Stimulated activated CD4-positive, alpha-beta T cell treated with anti-CD3 and anti-CD28 coated beads, TNF-alpha, amount 100 ng/mL, for 4 hours (primary cell): ENCODE data around the gene RAX.
"Not testable (repeated sequence)": the region's sequence is repeated elsewhere in the genome, so short reads cannot be mapped to it uniquely, and the experiment has no call there.

Experiments
- DNase-seq, 3 experiments: peaks; one replicate each; pipeline ENCODE4 v3.0.0-alpha.2; 2020; ENCODE audit warnings: low read depth in 3 of 3

Gene RAX

DNA sequence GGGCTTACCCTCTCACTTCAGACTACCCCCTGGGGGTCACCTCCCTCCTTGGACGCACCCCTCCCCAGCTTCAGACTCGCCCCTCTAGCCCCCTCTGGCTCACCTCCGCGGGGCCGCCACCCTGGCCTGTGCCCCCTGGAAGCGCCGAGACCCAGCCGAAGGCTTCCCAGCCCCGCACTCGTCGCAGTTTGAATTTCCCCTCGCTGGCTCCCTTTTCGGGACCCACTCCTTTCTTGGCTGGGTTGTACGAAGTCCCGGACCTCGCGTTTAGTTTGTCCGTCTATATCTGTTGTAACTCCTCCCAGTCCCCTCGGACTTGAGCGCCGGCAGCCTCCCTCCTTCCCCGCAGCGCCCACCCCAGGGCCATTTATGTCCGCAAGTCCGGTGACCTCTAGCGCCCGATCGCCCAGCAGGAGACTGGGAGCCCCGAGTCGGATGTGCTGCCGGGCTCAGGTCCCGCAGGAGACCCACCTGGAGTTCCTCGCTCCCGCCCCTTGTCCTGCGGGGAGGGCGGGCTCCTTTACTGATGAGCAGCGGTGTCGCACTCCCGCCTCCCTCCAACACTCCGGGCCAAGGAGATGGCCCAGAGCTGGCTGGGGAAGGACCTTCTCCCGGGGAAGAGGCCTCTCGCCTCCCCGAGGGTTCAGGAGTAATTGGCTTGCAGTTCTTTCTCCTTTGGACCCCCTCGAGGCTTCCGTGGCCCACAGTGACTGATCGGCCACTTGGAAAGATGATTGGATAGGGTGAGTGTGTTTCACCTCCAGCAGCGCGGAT lies 692 bp upstream of the RAX start:
- no peak for DNase-seq

DNA sequence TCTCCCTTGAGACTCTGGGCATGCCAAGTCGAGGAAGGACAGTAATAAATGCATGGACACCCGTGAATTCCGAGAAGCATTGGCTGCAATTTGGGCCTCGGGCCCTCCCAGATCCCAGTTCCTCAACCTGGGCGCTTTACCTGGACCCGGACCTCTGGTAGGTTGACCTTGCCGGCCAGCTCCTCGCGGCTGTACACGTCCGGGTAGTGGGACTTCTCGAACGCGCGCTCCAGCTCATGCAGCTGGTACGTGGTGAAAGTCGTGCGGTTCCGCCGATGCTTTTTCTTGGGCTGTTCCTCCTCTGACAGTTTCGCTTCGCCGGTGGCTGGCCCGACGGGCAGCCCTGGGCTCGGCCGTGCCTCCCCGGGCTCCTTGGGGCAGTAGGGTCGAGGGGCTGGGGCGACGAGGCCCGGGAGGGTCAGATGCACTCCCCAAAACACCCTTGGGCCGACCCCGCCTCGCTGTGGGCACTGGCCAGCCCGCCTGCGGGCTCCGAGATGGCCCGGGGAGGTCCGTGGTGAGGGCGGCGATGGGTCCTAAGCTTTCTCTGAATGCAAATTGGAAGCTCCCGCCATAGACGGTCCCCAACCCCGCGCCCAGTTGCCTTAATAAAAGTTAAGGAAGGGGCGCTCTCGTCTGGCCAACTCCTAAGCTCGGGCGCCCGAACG lies 899 bp downstream of the RAX start:
- no peak for DNase-seq

DNA sequence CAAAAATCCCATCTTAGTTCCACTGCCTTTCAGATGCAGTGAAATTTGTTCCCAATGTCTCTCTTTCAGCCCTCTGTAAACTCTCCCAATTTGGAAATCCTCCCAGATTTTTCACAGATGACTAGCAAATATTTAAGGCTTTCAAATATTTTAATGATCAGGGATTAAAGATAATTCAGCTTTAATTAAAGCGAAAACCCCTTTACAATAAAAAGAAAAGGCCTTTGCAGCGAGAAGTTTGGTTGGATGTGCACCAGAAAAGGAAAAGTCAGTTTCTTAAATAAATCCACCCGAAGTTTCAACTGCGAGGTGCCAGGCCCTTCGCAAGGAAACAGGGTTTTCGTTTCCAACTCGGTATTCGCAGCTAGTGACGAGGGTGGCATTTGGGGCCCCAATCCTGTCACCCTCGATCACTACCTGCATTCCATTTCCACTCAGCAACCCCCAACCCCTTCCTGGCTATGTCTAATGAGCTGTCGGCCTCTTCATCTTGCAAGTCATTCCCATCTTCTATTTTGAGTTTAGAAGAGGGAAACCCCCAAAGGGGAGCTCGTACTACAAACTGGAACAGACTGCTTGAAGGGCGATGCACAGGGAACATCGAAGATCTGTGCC lies 1.5 kb downstream of the RAX start:
- DNase-seq = no peak

DNA sequence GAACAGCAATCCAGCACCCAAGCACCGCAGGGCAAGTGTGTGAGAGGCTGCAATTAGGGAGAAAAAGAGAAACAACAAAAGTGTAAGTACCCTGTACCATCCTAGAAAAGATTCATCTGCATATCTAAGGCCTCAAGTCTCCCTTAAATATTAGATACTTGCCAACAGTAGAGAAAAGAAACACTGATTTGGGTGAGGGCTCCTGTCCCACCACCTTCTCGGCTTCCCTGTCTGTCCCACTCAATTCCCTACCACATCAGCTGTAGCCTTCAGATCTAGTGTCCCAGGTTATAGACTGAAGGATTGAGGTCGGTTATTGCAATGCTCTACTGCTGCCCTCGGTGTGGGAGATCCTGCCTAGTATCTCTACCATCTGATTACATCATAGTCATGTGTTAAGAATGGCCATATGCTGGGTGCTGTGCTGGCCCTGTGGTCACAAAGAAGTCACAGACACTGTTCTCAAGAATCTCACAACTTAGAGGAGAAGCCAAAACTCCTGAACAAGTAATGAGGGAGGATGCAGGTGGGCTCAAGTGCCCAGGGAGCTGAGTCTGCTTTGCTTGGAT lies 2.5 kb downstream of the RAX start:
- no peak for DNase-seq

DNA sequence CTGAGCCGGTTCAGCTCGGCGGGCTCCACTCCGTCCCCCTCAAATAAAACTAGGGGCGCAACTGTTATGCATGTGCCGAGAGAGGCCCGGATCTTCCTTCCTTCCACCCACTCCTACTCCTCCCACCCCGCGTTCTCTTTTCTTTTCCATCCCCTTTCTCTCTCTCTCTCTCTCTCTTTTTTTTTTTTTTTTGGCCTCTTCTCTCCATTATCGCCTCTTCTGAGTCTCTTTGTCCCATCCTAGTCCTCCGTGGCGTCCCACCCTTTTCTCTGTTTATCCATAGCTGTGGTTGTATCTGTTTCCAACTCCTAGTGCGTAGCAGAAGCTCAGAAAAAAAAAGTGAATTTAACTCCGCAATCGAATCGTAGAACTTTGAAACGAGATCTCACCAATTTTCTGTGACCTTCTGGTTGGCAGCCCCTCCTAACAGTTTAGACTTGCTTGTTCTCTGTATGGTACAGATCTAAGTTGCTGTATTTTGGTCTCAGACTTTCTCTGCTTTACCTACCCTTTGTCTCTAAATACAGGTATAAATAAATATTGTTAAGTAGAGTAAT lies 3.6 kb downstream of the RAX start:
- DNase-seq = no peak

DNA sequence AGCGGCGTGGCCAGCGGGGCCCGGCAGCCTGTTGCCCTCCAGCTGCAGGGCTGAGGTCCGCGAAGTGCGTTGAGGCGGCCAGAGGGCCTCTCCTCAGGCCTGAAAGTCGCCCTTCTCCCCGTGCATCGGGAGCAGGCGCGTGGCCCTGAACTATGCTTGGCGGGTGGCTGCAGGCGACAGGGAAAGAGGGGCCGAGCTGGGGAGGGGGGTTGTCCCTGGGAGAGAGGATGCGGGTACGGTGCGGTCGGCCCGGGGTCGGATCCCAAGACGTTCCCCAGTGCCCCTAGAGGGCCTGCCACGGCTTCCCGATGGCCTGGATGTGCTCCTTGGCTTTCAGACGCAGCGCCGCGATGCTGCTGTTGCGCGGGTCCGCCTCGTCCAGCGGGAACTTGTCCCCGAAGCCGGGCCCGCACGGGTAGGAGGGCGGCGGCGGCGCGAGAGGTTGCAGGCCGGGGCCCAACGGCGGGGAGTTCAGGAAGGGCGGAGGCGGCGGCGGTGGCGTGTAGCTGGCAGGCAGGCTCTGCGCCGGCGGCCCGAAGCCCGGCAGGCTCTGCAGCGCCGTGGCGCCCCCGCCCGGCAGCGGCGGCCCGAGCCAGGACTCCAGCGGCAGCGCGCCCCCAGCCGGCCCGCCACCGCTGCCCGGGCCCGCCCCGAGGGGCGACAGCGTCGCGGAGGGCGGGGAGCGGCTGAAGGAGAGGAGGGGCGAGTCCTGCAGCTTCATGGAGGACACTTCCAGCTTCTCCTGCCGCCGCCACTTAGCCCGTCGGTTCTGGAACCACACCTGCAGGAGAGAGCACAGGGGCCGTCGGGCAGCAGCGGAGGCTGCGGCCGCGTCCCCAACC lies 4.3 kb downstream of the RAX start:
- no peak for DNase-seq

DNA sequence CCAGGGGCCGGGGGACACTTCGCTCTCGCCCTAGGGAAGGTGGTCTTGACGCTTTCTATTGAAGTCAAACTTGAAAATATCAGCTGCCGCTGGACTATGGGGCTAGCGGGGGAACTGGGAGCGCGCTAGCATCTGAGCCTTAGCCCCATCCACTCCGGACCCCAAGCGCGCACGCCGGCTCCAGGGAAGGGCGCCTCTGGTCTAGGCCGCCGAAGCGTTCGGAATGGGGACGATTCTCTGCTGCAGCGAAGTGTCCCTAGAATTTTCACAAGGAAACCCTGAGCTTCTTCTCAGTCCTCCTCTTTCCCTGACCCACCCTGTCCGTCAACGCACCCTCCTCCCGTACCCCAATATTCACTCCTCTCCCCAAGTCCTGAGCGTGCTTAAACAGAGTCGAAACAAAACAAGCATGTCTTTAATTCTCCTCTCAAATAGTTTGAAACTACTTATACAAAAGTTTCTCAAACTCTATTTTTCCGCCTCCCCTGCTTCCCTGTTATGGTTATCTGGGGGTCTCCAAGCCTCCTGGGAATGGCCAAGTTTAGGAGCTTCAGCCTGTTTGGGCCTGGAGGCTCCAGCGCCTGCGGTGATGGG lies 5.0 kb downstream of the RAX start:
- no peak for DNase-seq

DNA sequence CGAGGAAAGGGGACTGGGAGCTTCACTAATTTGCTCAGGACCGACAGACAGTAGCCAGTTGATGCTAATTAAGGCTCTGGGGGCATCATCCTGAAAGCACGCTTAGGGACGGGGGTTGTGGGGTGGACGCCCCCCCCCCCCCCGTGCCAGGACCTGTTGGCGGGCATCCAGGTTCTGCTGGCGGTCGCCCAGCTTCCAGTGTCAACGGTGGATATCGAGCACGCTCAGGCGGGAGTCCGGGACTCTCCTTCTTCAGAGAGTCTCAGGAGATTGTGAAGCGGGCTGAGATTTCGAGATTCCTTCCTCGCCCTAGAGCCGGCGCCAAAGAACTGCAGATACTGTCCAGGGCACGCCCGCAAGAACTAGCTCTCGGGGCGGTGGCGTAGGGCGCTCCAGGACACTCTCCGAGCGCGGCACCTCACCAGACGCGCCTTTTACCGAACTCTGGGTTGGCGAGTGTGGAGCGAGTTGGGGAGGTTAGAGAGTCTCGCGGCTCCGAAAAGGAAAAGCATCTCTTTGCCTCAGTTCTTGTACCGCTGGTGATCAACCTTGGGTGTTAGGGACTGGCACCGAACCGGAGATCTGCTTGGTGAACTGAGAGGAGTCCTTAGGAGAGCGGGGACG lies 5.6 kb downstream of the RAX start:
- DNase-seq = no peak

DNA sequence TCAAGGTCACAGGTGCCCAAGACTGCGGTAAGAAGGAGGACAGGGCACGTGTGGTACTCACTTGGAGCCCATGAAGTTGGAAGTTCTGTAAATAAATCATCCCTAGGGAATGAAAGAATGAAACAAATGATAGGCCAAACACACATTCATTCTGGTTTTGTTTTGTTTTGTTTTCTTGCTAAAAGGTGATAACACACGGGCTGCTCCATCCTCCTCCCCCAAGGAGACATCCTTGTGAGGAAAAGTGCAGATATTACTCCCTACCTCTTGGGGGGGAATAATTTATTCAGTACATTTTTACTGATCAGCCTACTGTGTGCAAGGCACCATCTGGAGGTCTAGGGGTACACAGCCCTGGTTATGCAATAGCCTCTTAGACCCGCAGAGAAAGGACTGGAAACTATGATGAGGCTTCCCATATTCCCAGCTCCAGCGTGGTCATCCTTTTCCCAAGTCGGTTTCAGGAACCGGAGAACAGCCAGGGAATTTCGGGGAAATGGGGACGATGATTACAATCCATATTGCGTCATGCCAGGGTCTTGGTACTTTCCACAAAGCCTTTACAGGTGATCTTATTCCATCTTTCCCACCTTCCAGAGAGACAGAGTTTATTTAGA lies 6.3 kb downstream of the RAX start:
- DNase-seq = no peak

DNA sequence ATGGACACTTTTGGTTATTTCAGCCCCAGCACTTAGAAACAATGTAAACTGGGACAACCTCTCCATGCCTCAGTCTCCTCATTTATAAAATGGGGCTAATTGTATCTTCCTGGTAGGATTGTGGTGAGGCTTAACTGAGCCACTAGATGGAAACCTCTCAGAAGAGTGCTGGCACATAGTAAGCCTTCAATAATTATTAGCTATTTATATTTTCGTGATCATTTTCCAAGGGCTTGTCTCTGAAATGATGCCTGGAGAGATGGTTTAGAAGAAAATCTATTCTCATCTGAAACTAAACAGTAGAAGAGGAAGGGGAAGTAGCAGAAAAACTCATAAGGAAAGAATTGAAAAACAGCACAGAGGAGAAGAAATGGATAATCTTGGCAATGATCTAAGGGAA lies 6.8 kb downstream of the RAX start:
- no peak for DNase-seq

DNA sequence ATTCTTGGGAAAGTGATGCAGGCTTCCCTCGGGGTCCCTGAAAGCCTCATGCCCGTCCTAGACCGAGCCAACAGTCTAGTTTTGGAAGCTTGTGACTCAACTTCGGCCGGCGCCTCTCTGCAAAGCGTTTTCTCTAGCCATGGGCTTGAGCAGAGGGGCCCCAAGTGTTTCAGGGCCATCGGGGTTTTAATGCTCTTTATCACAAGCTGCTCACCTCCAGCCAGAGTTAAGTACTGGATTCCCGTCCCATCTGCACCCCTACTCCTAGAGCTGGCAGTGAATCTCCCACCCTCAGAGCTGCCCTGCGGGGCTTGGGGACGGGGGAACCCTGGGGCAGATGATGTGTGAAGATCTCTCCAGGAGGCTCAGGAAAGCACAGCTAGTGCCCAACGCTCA lies 7.3 kb downstream of the RAX start:
- no peak for DNase-seq

DNA sequence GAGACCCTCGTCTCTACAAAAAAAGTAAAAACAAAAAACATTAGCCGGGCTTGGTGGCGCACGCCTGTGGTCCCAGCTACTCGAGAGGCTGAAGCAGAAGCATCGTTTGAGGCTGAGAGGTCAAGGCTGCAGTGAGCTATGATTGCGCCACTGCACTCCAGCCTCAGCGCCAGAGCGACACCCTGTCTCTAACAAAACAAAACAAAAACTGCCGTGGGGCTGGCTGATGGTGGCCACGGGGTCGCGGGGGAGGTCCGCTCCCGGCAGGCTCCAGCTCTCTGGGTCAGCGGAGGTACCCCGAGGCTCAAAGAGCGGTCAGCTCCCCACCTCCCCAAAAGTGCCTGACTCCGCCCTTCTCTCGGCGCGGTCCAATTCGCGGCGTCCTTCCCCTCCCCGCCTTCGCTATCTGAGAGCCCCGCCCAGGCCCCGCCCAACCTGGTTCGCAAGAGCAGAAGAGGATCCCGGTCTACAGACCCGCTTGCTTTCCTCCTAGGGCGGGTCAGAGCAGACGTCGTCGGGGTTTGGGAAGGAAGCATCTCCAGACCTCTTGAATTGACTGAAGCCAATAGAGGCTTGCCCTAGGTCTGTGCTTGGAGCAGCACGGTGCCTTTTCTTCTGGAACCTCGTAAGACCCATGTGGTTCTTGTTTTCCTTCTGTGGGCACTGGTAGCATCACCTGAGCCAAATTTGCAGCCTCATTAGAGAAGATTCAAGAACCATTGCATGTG lies 7.8 kb downstream of the RAX start:
- DNase-seq = no peak

DNA sequence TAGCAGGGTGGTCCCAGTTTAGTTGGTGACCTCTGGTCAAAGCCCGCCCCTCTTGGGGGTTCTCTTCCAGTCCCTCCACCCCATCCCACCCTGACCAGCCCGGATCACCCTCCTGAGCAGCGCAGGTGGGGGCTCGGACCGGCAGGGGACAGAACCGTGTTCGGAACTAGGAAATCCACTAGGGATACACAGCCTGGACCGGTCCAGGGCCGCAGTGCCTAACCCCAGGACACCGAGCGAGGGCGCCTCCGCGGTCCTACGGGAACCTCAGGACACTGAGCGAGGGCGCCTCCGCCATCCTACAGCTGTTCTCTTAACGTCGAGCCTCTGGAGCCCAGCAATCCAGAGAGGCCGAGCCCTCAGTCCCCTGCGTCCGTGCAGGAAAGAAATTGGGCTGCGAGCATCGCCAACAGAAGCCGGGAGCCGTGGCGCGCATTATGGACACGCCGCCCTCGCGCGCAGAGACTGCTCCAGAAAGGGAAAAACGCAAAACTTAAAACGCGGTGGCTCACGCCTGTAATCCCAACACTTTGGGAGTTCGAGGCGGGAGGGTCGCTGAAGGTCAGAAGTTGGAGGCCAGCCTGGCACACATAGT lies 8.5 kb downstream of the RAX start:
- no peak for DNase-seq

DNA sequence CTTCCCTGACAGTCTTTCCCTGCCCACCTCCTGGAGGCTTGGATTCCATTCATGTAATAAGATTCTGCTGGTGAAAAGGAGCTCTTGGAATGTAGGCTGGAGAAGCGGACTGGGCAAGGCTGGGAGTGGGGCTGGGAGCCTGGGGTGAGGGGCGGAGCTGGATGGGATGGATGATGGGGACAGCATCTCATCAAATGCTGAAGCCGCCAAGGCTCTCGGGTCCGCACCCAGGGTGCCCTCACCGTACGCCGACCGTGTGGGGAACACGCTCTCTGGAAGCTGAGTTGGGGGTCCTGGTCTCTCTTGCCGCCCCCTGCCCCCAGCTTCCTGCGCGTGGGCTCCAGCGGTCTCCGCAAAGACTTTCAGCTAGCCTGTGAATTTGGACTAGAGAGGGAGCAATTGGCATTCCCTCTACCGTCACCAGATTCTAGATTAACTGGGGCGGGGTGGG lies 9.1 kb downstream of the RAX start:
- DNase-seq = no peak

DNA sequence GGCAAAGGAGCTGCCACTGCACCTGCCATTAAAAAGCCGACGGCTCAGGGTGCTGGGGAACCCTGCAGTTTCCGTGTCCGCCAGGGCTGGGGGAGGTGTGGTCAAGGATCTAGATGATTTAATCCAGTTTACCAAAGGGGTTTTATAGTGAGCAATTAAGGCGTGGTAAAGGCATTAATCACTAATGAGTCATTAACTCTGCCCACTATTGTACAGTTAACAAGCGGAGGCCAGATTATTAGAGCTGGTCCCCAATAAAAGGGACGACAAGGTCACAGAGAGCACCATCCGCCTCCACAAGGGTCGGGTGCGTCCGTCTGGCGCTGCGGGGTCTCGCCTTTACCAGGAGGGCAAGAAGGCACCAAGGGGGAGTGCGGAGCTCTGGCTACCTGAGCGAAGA lies 9.6 kb downstream of the RAX start:
- DNase-seq = no peak

DNA sequence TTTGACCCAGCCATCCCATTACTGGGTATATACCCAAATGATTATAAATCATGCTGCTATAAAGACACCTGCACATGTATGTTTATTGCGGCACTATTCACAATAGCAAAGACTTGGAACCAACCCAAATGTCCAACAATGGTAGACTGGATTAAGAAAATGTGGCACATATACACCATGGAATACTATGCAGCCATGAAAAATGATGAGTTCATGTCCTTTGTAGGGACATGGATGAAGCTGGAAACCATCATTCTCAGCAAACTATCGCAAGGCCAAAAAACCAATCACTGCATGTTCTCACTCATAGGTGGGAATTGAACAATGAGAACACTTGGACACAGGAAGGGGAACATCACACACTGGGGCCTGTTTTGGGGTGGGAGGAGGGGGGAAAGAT lies 11.0 kb downstream of the RAX start:
- DNase-seq = not testable (repeated sequence)

DNA sequence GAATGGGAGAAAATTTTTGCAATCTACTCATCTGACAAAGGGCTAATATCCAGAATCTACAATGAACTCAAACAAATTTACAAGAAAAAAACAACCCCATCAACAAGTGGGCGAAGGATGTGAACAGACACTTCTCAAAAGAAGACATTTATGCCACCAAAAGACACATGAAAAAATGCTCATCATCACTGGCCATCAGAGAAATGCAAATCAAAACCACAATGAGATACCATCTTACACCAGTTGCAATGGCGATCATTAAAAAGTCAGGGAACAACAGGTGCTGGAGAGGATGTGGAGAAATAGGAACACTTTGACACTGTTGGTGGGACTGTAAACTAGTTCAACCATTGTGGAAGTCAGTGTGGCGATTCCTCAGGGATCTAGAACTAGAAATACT lies 11.4 kb downstream of the RAX start:
- DNase-seq = not testable (repeated sequence)

DNA sequence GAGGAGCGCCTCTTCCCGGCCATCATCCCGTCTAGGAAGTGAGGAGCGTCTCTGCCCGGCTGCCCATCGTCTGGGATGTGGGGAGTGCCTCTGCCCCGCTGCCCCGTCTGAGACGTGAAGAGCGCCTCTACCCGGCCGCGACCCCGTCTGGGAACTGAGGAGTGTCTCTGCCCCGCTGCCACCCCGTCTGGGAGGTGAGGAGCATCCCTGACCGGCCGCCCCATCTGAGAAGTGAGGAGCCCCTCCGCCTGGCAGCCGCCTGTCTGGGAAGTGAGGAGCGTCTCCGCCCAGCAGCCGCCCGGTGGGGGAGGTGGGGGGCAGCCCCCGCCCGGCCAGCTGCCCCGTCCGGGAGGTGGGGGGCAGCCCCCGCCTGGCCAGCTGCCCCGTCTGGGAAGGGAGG lies 17.8 kb downstream of the RAX start:
- not testable (repeated sequence) for DNase-seq

DNA sequence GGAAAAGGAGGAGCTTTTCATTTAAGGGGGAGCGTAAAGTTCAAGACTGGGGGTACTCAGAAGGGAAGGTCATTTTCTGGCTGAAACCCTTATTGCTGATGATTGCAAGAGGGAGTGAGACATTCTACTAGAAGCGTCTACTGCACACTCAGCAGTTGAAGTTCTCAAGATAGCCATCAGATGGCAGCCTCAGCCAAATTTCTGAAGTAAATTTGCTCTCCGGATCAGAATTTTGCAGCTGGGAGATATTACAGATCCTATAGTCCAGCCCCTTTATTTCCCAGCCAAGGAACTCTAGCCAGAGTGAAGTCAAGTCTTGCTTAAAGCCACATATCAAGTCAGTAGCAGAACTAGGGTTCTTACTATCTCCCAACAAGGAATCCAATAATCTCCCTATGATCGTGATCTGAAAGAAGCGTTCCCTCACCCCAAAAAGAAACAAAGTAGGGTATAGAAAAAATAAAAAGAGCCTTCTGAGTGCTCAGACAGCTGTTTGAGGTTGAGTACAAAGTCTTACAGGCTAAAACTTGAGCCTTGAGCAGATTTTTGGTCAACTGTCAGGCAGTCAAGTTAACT lies 24.0 kb downstream of the RAX start:
- DNase-seq = no peak
